HepG2 (cell line): ENCODE measurements around the gene CEP104. TPM values are rescaled to one million over a fixed set of nuclear protein-coding genes. Genes with fewer than 3 reads are reported as not detected.

ENCODE experiments used
- BORCS8-MEF2B ChIP-seq: sonication (generic); formaldehyde crosslinking; IDR thresholded peaks from 2 replicates; pipeline ENCODE4 v1.8.0; 2022; ENCODE audit warnings: mild to moderate bottlenecking, missing genetic modification reagents
- CHCHD3 ChIP-seq: sonication (generic); formaldehyde crosslinking; IDR thresholded peaks from 2 replicates; pipeline ENCODE4 v1.8.0; 2022; ENCODE audit warnings: mild to moderate bottlenecking, missing genetic modification reagents, moderate library complexity
- E2F1 ChIP-seq: sonication (generic); formaldehyde crosslinking; IDR thresholded peaks from 2 replicates; pipeline ENCODE4 v1.5.0; 2020; ENCODE audit warnings: missing genetic modification reagents
- ETV5 ChIP-seq: IDR thresholded peaks from 2 replicates; pipeline ENCODE4 v1.6.1; 2018; ENCODE audit warnings: missing biosample characterization, missing genetic modification reagents, inconsistent platforms, borderline replicate concordance
- GATA4 ChIP-seq: sonication (generic); IDR thresholded peaks from 2 replicates; pipeline ENCODE4 v1.6.1; 2016; ENCODE audit warnings: antibody characterized with exemption, low read depth, borderline replicate concordance
- ISX ChIP-seq: sonication (generic); formaldehyde crosslinking; conservative IDR thresholded peaks from 2 replicates; pipeline ENCODE4 v1.5.0; 2020; ENCODE audit warnings: missing genetic modification reagents
- KDM2A ChIP-seq: sonication (generic); formaldehyde crosslinking; IDR thresholded peaks from 2 replicates; pipeline ENCODE4 v1.4.0; 2020; ENCODE audit warnings: low read depth, missing genetic modification reagents, borderline replicate concordance
- KLF11 ChIP-seq: IDR thresholded peaks from 2 replicates; pipeline ENCODE4 v1.6.1; 2016; ENCODE audit warnings: missing compliant biosample characterization
- MYC ChIP-seq: sonication (generic); formaldehyde crosslinking; IDR thresholded peaks from 2 replicates; pipeline ENCODE4 v1.9.0; 2021; ENCODE audit warnings: missing genetic modification reagents, borderline replicate concordance
- NPAS2 ChIP-seq: sonication (generic); formaldehyde crosslinking; IDR thresholded peaks from 2 replicates; pipeline ENCODE4 v1.8.0; 2022; ENCODE audit warnings: mild to moderate bottlenecking, missing genetic modification reagents, borderline replicate concordance
- PHF21A ChIP-seq: sonication (generic); formaldehyde crosslinking; IDR thresholded peaks from 2 replicates; pipeline ENCODE4 v1.5.0; 2020; ENCODE audit warnings: mild to moderate bottlenecking, missing genetic modification reagents
- SP1 ChIP-seq, 2 experiments: fragments of 450-650 bp in 1 of 2; sonication (generic) in 1 of 2; formaldehyde crosslinking in 1 of 2; IDR thresholded peaks; 2 replicates each; pipeline versions ENCODE4 v1.4.0 to v1.6.1; 2016 to 2020; ENCODE audit warnings: missing genetic modification reagents in 1 of 2
- TAF1 ChIP-seq: sonication (generic); formaldehyde crosslinking; IDR thresholded peaks from 2 replicates; pipeline ENCODE4 v1.4.0; 2020; ENCODE audit warnings: missing genetic modification reagents
- TRIM24 ChIP-seq: sonication (generic); formaldehyde crosslinking; IDR thresholded peaks from 2 replicates; pipeline ENCODE4 v1.8.0; 2022; ENCODE audit warnings: mild to moderate bottlenecking, missing genetic modification reagents
- ZBTB2 ChIP-seq: sonication (generic); formaldehyde crosslinking; IDR thresholded peaks from 2 replicates; pipeline ENCODE4 v1.8.0; 2022; ENCODE audit warnings: low read depth, missing genetic modification reagents
- ZBTB49 ChIP-seq: sonication (generic); formaldehyde crosslinking; IDR thresholded peaks from 2 replicates; pipeline ENCODE4 v1.4.0; 2020; ENCODE audit warnings: missing genetic modification reagents, borderline replicate concordance
- ZHX1 ChIP-seq: sonication (generic); formaldehyde crosslinking; IDR thresholded peaks from 2 replicates; pipeline ENCODE4 v1.8.1; 2022; ENCODE audit warnings: low read depth, mild to moderate bottlenecking, missing genetic modification reagents
- ZNF441 ChIP-seq: sonication (generic); formaldehyde crosslinking; IDR thresholded peaks from 2 replicates; pipeline ENCODE4 v1.7.0; 2021; ENCODE audit warnings: missing genetic modification reagents, borderline replicate concordance
- ZNF780A ChIP-seq: sonication (generic); formaldehyde crosslinking; IDR thresholded peaks from 2 replicates; pipeline ENCODE4 v1.8.0; 2022; ENCODE audit warnings: mild to moderate bottlenecking, missing genetic modification reagents, moderate library complexity
- ZNF839 ChIP-seq: sonication (generic); formaldehyde crosslinking; IDR thresholded peaks from 2 replicates; pipeline ENCODE4 v1.4.0; 2020; ENCODE audit warnings: missing genetic modification reagents, mild to moderate bottlenecking, borderline replicate concordance
- ZSCAN29 ChIP-seq: sonication (generic); formaldehyde crosslinking; conservative IDR thresholded peaks from 2 replicates; pipeline ENCODE4 v1.4.0; 2020; ENCODE audit warnings: mild to moderate bottlenecking, missing genetic modification reagents
- polyA plus RNA-seq, 8 experiments: library from polyadenylated mRNA; depleted of rRNA in 3 of 8; stranded (reverse) in 7 of 8; unstranded in 1 of 8; fragments of >200 nt; fragmentation: Illumina TruSeq in 4 of 8; extraction: Trizol in 4 of 8; gene quantifications; 2 replicates each; pipeline versions ENCODE4 v1.2.1 to v1.2.3, GENCODE V29; 2011 to 2016; ENCODE audit warnings: low read depth in 4 of 8, missing spikeins in 1 of 8, mixed read lengths in 1 of 8; ENCODE audit not compliant: insufficient read depth in 1 of 8
- total RNA-seq, 5 experiments: library from RNA; depleted of rRNA; stranded (reverse); fragments of >200 nt; fragmentation: Illumina TruSeq; extraction: Trizol; gene quantifications; 2 replicates each; pipeline ENCODE4 v1.2.3, GENCODE V29; 2016; ENCODE audit warnings: low read depth in 1 of 5

Gene CEP104
- total and polyA plus RNA-seq, 2 of the 13 experiments (the other 11 are each of a cell fraction or from before 2014, with no cell fraction given) = 20.4 to 30.1 TPM

- TF ChIP-seq TAF1 (CRISPR knock-in tag) = peak; percentile 59; the same call in 1 of the 2 replicates
- TF ChIP-seq SP1 (IDR thresholded peaks at IDR 0.05) = no peak
- 0 out of 2 replicates have a peak, but pooled peaks have one; percentile 9 for TF ChIP-seq SP1 (CRISPR knock-in tag; IDR thresholded peaks at IDR 0.05)
- no peak for TF ChIP-seq TRIM24 (CRISPR knock-in tag)
- no peak for TF ChIP-seq NPAS2 (CRISPR knock-in tag)
- TF ChIP-seq E2F1 = no peak
- TF ChIP-seq CHCHD3 (CRISPR knock-in tag) = no peak; the same call in 1 of the 2 replicates
- TF ChIP-seq GATA4 = no peak
- peak; percentile 59; the same call in 1 of the 2 replicates for TF ChIP-seq BORCS8-MEF2B (CRISPR knock-in tag)
- TF ChIP-seq ETV5 (CRISPR knock-in tag) = no peak
- no peak for TF ChIP-seq ZNF780A (CRISPR knock-in tag)
- 0 out of 2 replicates have a peak, but pooled peaks have one; percentile 13 for TF ChIP-seq ZSCAN29 (CRISPR knock-in tag)
- TF ChIP-seq ZNF441 = no peak
- TF ChIP-seq ZBTB49 (CRISPR knock-in tag) = no peak
- TF ChIP-seq ZBTB2 (CRISPR knock-in tag) = no peak
- TF ChIP-seq KDM2A (CRISPR knock-in tag) = peak; percentile 40; the same call in 1 of the 2 replicates
- TF ChIP-seq ZHX1 (CRISPR knock-in tag) = 0 out of 2 replicates have a peak, but pooled peaks have one; percentile 72
- TF ChIP-seq ZNF839 (CRISPR knock-in tag) = no peak
- TF ChIP-seq KLF11 (CRISPR knock-in tag) = 0 out of 2 replicates have a peak, but pooled peaks have one; percentile 24
- TF ChIP-seq PHF21A (CRISPR knock-in tag) = peak; percentile 39; the same call in 1 of the 2 replicates
- peak; percentile 39; the same call in 1 of the 2 replicates for TF ChIP-seq MYC (CRISPR knock-in tag)
- TF ChIP-seq ISX (CRISPR knock-in tag) = no peak
Measured at GRCh38 chr1:3771108-3772026, 85.6 kb downstream of the CEP104 start (continued).
